WTC11 (cell line): ENCODE results near the gene MRPL10. TPM values are rescaled to one million over a fixed set of nuclear protein-coding genes. Genes with fewer than 3 reads are reported as not detected.

Experiments
- ATAC-seq: fragments of 200-7000 bp; cut with Tn5 transposase; 2 replicates; pipeline ENCODE4 v1.10.0; 2021; ENCODE audit warnings: mild to moderate bottlenecking, moderate library complexity
- CTCF ChIA-PET: fragments of 300-600 bp; sonication (Branson Sonifier 250); formaldehyde crosslinking; loops from one replicate; lab custom pipeline; 2021; ENCODE audit warnings: antibody characterized with exemption; lab: Charles Lee
- POLR2A ChIA-PET: fragments of 350-600 bp; sonication (Branson Sonifier 250); formaldehyde crosslinking; loops from one replicate; lab custom pipeline; 2021; ENCODE audit warnings: antibody characterized with exemption; lab: Charles Lee
- DNase-seq: peaks from one replicate; pipeline ENCODE4 v3.0.0; 2021; ENCODE audit warnings: low spot score
- H3K27ac Mint-ChIP-seq: 2 replicates; pipeline ENCODE4 v1.8.0; 2021; ENCODE audit warnings: mixed read lengths
- H3K27me3 Mint-ChIP-seq: 2 replicates; pipeline ENCODE4 v1.8.0; 2021; ENCODE audit warnings: low read depth, mild to moderate bottlenecking, moderate library complexity, mixed read lengths
- H3K36me3 Mint-ChIP-seq: 2 replicates; pipeline ENCODE4 v1.8.0; 2021; ENCODE audit warnings: mixed read lengths
- H3K4me1 Mint-ChIP-seq: 2 replicates; pipeline ENCODE4 v1.8.0; 2022; ENCODE audit warnings: mixed read lengths
- H3K4me3 Mint-ChIP-seq: 2 replicates; pipeline ENCODE4 v1.8.0; 2021; ENCODE audit warnings: mild to moderate bottlenecking, moderate library complexity, mixed read lengths
- H3K9me3 Mint-ChIP-seq: 2 replicates; pipeline ENCODE4 v1.8.0; 2021; ENCODE audit warnings: mixed read lengths
- ATF1 ChIP-seq: sonication (generic); formaldehyde crosslinking; IDR thresholded peaks from 2 replicates; pipeline ENCODE4 v1.8.1; 2023; ENCODE audit warnings: mild to moderate bottlenecking, moderate library complexity, missing genetic modification reagents
- CREB1 ChIP-seq: sonication (generic); formaldehyde crosslinking; IDR thresholded peaks from 2 replicates; pipeline ENCODE4 v1.8.0; 2023; ENCODE audit warnings: mild to moderate bottlenecking, missing genetic modification reagents
- CREM ChIP-seq: sonication (generic); formaldehyde crosslinking; IDR thresholded peaks from 2 replicates; pipeline ENCODE4 v1.8.1; 2022; ENCODE audit warnings: mild to moderate bottlenecking, missing genetic modification reagents, moderate library complexity
- ESRRA ChIP-seq: sonication (generic); formaldehyde crosslinking; IDR thresholded peaks from 2 replicates; pipeline ENCODE4 v1.8.1; 2022; ENCODE audit warnings: mild to moderate bottlenecking, missing genetic modification reagents, borderline replicate concordance
- ETV6 ChIP-seq: sonication (generic); formaldehyde crosslinking; IDR thresholded peaks from 2 replicates; pipeline ENCODE4 v1.8.1; 2022; ENCODE audit warnings: mild to moderate bottlenecking, missing genetic modification reagents
- FOXP4 ChIP-seq: sonication (generic); formaldehyde crosslinking; IDR thresholded peaks from 2 replicates; pipeline ENCODE4 v1.8.0; 2022; ENCODE audit warnings: mild to moderate bottlenecking, missing genetic modification reagents
- GABPB1 ChIP-seq: sonication (generic); formaldehyde crosslinking; IDR thresholded peaks from 2 replicates; pipeline ENCODE4 v1.8.1; 2023; ENCODE audit warnings: mild to moderate bottlenecking, missing genetic modification reagents
- HMGXB4 ChIP-seq: sonication (generic); formaldehyde crosslinking; IDR thresholded peaks from 2 replicates; pipeline ENCODE4 v1.8.1; 2023; ENCODE audit warnings: mild to moderate bottlenecking, moderate library complexity, missing genetic modification reagents
- JAZF1 ChIP-seq: fragments of 250-450 bp; sonication (Bioruptor Pico); IDR thresholded peaks from 2 replicates; pipeline ENCODE4 v1.9.0; 2021; ENCODE audit warnings: moderate library complexity, mild to moderate bottlenecking, inconsistent platforms
- MYBL2 ChIP-seq: sonication (generic); formaldehyde crosslinking; IDR thresholded peaks from 2 replicates; pipeline ENCODE4 v1.8.1; 2023; ENCODE audit warnings: mild to moderate bottlenecking, moderate library complexity, missing genetic modification reagents
- RELA ChIP-seq: sonication (generic); formaldehyde crosslinking; IDR thresholded peaks from 2 replicates; pipeline ENCODE4 v1.8.1; 2022; ENCODE audit warnings: missing genetic modification reagents, mild to moderate bottlenecking, borderline replicate concordance
- SP1 ChIP-seq: sonication (generic); formaldehyde crosslinking; conservative IDR thresholded peaks from 2 replicates; pipeline ENCODE4 v1.8.1; 2022; ENCODE audit warnings: missing genetic modification reagents
- TEAD4 ChIP-seq: sonication (generic); formaldehyde crosslinking; IDR thresholded peaks from 2 replicates; pipeline ENCODE4 v1.8.0; 2022; ENCODE audit warnings: mild to moderate bottlenecking, missing genetic modification reagents
- USF1 ChIP-seq: sonication (generic); formaldehyde crosslinking; IDR thresholded peaks from 2 replicates; pipeline ENCODE4 v1.8.0; 2022; ENCODE audit warnings: mild to moderate bottlenecking, missing genetic modification reagents
- ZBTB43 ChIP-seq: sonication (generic); formaldehyde crosslinking; IDR thresholded peaks from 2 replicates; pipeline ENCODE4 v1.8.1; 2023; ENCODE audit warnings: mild to moderate bottlenecking, missing genetic modification reagents
- ZNF138 ChIP-seq: sonication (generic); formaldehyde crosslinking; conservative IDR thresholded peaks from 2 replicates; pipeline ENCODE4 v1.8.1; 2022; ENCODE audit warnings: mild to moderate bottlenecking, moderate library complexity, missing genetic modification reagents
- ZNF219 ChIP-seq: sonication (generic); formaldehyde crosslinking; IDR thresholded peaks from 2 replicates; pipeline ENCODE4 v1.8.0; 2023; ENCODE audit warnings: missing genetic modification reagents, mild to moderate bottlenecking, borderline replicate concordance
- ZNF317 ChIP-seq: sonication (generic); formaldehyde crosslinking; IDR thresholded peaks from 2 replicates; pipeline ENCODE4 v1.8.1; 2023; ENCODE audit warnings: low read depth, mild to moderate bottlenecking, moderate library complexity, missing genetic modification reagents, borderline replicate concordance
- total RNA-seq: library from RNA; stranded (reverse); gene quantifications from 3 replicates; pipeline ENCODE4 v1.2.3, GENCODE V29; 2021
- TF ChIP-seq, protein P1 (sequence below): sonication (generic); formaldehyde crosslinking; IDR thresholded peaks from 2 replicates; pipeline ENCODE4 v1.8.1; 2022; ENCODE audit warnings: low read depth, mild to moderate bottlenecking, moderate library complexity, missing genetic modification reagents, borderline replicate concordance
- TF ChIP-seq, protein P2 (sequence below): sonication (generic); formaldehyde crosslinking; IDR thresholded peaks from 2 replicates; pipeline ENCODE4 v1.8.1; 2022; ENCODE audit warnings: mild to moderate bottlenecking, moderate library complexity, missing genetic modification reagents
- TF ChIP-seq, protein P3 (sequence below): sonication (generic); formaldehyde crosslinking; IDR thresholded peaks from 2 replicates; pipeline ENCODE4 v1.8.0; 2023; ENCODE audit warnings: missing genetic modification reagents, mild to moderate bottlenecking, borderline replicate concordance
- TF ChIP-seq, protein P4 (sequence below): sonication (generic); formaldehyde crosslinking; IDR thresholded peaks from 2 replicates; pipeline ENCODE4 v1.8.0; 2022; ENCODE audit warnings: mild to moderate bottlenecking, missing genetic modification reagents

The MRPL10 gene
- total RNA-seq, 1 experiment from 2014 or later: 80.1 TPM

GRCh38 chr17:47850692-47851573 lies 19.6 kb upstream of the MRPL10 start, which contains the start of gene SP6:
SP6 (minus strand) TSS chr17:47851163; CDS start chr17:47848429, 2,734 bp downstream.
- Mint-ChIP-seq H3K4me1 (peaks cover 46% of the 10 kb centered on the region), H3K27ac (no peak within 1 kb of the TSS), H3K27me3 (peaks cover 92% of the 10 kb centered on the region), H3K36me3 (no peaks in the 10 kb centered on the region), H3K4me3 (peak within 1 kb of the TSS; percentile 78), H3K9me3 (no peaks in the 10 kb centered on the region)
- ATAC-seq (peak; percentile 67), DNase-seq (peak; percentile 90)
- ChIA-PET CTCF (interaction anchor here (0.5 to 19.3 kb wide), 10 partner anchors 9 to 174 kb away, joined by 3 to 1122 read pairs (median 6); partner anchors contain the start of genes CDK5RAP3, LRRC46, MRPL10 and SCRN2), POLR2A (interaction anchor here (0.6 to 2.3 kb wide), 5 partner anchors 21 to 54 kb away, joined by 3 to 12 read pairs (median 4); partner anchors contain the start of gene SP2)
- peak; percentile 32; the same call in 1 of the 2 replicates for TF ChIP-seq RELA (CRISPR knock-in tag)
- TF ChIP-seq CREM: no peak
- TF ChIP-seq MYBL2 (CRISPR knock-in tag): no peak
- no peak; the same call in 1 of the 2 replicates for TF ChIP-seq ZNF219 (CRISPR knock-in tag)
- no peak for TF ChIP-seq CREB1 (CRISPR knock-in tag)
- TF ChIP-seq ESRRA (CRISPR knock-in tag): peak; percentile 47; the same call in 1 of the 2 replicates
- TF ChIP-seq USF1 (CRISPR knock-in tag): 0 out of 2 replicates have a peak, but pooled peaks have one; percentile 13
- no peak for TF ChIP-seq ATF1
- TF ChIP-seq ZBTB43 (CRISPR knock-in tag): no peak
- TF ChIP-seq HMGXB4 (CRISPR knock-in tag): peak; percentile 92
- TF ChIP-seq ZNF138 (CRISPR knock-in tag): no peak
- TF ChIP-seq, protein P1, sequence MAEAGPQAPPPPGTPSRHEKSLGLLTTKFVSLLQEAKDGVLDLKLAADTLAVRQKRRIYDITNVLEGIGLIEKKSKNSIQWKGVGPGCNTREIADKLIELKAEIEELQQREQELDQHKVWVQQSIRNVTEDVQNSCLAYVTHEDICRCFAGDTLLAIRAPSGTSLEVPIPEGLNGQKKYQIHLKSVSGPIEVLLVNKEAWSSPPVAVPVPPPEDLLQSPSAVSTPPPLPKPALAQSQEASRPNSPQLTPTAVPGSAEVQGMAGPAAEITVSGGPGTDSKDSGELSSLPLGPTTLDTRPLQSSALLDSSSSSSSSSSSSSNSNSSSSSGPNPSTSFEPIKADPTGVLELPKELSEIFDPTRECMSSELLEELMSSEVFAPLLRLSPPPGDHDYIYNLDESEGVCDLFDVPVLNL (CRISPR knock-in tag): no peak
- TF ChIP-seq, protein P2, sequence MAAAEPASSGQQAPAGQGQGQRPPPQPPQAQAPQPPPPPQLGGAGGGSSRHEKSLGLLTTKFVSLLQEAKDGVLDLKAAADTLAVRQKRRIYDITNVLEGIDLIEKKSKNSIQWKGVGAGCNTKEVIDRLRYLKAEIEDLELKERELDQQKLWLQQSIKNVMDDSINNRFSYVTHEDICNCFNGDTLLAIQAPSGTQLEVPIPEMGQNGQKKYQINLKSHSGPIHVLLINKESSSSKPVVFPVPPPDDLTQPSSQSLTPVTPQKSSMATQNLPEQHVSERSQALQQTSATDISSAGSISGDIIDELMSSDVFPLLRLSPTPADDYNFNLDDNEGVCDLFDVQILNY: no peak
- peak; percentile 44; the same call in 1 of the 2 replicates for TF ChIP-seq ETV6
- TF ChIP-seq FOXP4: peak; percentile 73; the same call in 1 of the 2 replicates
- TF ChIP-seq, protein P3, sequence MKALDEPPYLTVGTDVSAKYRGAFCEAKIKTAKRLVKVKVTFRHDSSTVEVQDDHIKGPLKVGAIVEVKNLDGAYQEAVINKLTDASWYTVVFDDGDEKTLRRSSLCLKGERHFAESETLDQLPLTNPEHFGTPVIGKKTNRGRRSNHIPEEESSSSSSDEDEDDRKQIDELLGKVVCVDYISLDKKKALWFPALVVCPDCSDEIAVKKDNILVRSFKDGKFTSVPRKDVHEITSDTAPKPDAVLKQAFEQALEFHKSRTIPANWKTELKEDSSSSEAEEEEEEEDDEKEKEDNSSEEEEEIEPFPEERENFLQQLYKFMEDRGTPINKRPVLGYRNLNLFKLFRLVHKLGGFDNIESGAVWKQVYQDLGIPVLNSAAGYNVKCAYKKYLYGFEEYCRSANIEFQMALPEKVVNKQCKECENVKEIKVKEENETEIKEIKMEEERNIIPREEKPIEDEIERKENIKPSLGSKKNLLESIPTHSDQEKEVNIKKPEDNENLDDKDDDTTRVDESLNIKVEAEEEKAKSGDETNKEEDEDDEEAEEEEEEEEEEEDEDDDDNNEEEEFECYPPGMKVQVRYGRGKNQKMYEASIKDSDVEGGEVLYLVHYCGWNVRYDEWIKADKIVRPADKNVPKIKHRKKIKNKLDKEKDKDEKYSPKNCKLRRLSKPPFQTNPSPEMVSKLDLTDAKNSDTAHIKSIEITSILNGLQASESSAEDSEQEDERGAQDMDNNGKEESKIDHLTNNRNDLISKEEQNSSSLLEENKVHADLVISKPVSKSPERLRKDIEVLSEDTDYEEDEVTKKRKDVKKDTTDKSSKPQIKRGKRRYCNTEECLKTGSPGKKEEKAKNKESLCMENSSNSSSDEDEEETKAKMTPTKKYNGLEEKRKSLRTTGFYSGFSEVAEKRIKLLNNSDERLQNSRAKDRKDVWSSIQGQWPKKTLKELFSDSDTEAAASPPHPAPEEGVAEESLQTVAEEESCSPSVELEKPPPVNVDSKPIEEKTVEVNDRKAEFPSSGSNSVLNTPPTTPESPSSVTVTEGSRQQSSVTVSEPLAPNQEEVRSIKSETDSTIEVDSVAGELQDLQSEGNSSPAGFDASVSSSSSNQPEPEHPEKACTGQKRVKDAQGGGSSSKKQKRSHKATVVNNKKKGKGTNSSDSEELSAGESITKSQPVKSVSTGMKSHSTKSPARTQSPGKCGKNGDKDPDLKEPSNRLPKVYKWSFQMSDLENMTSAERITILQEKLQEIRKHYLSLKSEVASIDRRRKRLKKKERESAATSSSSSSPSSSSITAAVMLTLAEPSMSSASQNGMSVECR: peak; percentile 72; the same call in 1 of the 2 replicates
- TF ChIP-seq JAZF1 (CRISPR knock-in tag): no peak
- peak; percentile 27 for TF ChIP-seq GABPB1 (CRISPR knock-in tag)
- no peak for TF ChIP-seq TEAD4 (CRISPR knock-in tag)
- TF ChIP-seq ZNF317 (CRISPR knock-in tag): no peak
- TF ChIP-seq, protein P4, sequence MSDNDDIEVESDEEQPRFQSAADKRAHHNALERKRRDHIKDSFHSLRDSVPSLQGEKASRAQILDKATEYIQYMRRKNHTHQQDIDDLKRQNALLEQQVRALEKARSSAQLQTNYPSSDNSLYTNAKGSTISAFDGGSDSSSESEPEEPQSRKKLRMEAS (CRISPR knock-in tag): peak; percentile 67
- TF ChIP-seq SP1: peak; percentile 88
